ENCODE measurements around the gene KCNG2. TPM values are rescaled to one million over a fixed set of nuclear protein-coding genes. Genes with fewer than 3 reads are reported as not detected.

The KCNG2 gene
- total and polyA plus RNA-seq, 2 of the 13 experiments (the other 11 are each of a cell fraction or from before 2014, with no cell fraction given) = not detected

DNA sequence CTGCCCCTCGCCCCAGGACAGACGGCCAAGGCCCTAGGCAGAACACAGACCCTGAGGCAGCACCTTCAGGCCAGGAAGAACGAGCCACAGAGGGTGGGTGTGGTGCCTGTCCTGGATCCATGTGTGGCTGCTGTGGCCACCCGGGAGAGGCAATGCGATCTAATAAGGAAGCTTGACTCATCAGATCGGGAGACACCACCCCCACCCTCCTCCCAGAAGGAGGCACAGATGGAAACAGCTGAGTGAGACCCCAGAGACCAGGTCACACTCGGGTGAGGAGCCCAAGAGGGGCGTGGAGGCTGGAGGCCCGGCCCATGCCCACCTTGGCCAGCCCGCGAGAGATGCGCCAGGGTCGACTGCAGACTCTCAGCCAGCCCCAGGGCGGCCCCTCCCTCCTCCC lies 20.3 kb downstream of the KCNG2 start (continued):
- TF ChIP-seq, protein P1, sequence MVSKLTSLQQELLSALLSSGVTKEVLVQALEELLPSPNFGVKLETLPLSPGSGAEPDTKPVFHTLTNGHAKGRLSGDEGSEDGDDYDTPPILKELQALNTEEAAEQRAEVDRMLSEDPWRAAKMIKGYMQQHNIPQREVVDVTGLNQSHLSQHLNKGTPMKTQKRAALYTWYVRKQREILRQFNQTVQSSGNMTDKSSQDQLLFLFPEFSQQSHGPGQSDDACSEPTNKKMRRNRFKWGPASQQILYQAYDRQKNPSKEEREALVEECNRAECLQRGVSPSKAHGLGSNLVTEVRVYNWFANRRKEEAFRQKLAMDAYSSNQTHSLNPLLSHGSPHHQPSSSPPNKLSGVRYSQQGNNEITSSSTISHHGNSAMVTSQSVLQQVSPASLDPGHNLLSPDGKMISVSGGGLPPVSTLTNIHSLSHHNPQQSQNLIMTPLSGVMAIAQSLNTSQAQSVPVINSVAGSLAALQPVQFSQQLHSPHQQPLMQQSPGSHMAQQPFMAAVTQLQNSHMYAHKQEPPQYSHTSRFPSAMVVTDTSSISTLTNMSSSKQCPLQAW (CRISPR knock-in tag; IDR thresholded peaks at IDR 0.05) = no peak

DNA sequence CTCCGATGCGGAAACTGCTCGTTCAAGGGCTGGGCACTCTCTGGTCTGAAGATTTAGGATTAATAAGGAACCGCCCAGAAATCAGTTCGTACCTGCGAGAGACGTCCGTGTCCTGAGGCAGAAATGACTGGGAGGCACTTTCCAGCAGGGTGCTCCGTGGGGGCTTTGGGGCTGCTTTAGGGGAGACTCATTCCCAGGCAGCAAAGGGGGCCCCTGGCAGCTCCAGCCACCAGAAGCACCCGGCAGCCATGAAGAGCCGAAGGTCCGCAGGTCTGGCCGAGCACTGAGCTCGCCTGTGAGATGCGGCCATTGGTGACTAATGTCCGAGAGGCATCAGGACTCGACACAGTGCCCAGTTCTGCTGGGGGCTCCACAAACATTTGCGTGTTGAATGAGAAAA lies 20.9 kb downstream of the KCNG2 start:
- BruUV-seq (replicated peaks) = no TSS peak
- no peak overlapping the region for H3K4me3 ChIP-seq (replicated peaks in 1 of 3; ENCODE audit: insufficient read depth in 1 of 3, low read depth in 2 of 3, low read length in 3 of 3)
- POLR2A ChIA-PET = no interaction called here
- H3K27me3 ChIP-seq (ENCODE audit: control insufficient read depth in 1 of 2, insufficient read depth in 2 of 2, low read length in 2 of 2) = peaks cover 8 to 74% of the 10 kb centered on the region in 2 experiments
- no peak overlapping the region for H3K27ac ChIP-seq (ENCODE audit: extremely low read length, insufficient read depth, low read length)
- TF ChIP-seq U2AF1 (optimal IDR thresholded peaks at IDR 0.05; ENCODE audit: low read depth, low read length) = no peak
- TF ChIP-seq EED (CRISPR knock-in tag; IDR thresholded peaks at IDR 0.05) = no peak
- no peak for TF ChIP-seq ZNF780A (CRISPR knock-in tag; IDR thresholded peaks at IDR 0.05)
- no peak for TF ChIP-seq HMG20A (CRISPR knock-in tag; IDR thresholded peaks at IDR 0.05; ENCODE audit: borderline replicate concordance)
- TF ChIP-seq NR2F2 (IDR thresholded peaks at IDR 0.05; ENCODE audit: borderline replicate concordance, low read depth) = no peak
- TF ChIP-seq, protein P2, sequence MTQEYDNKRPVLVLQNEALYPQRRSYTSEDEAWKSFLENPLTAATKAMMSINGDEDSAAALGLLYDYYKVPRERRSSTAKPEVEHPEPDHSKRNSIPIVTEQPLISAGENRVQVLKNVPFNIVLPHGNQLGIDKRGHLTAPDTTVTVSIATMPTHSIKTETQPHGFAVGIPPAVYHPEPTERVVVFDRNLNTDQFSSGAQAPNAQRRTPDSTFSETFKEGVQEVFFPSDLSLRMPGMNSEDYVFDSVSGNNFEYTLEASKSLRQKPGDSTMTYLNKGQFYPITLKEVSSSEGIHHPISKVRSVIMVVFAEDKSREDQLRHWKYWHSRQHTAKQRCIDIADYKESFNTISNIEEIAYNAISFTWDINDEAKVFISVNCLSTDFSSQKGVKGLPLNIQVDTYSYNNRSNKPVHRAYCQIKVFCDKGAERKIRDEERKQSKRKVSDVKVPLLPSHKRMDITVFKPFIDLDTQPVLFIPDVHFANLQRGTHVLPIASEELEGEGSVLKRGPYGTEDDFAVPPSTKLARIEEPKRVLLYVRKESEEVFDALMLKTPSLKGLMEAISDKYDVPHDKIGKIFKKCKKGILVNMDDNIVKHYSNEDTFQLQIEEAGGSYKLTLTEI (CRISPR knock-in tag; conservative IDR thresholded peaks at IDR 0.05) = no peak
- TF ChIP-seq ZBTB7B (CRISPR knock-in tag; IDR thresholded peaks at IDR 0.05) = no peak
- no peak for TF ChIP-seq ZNF446 (CRISPR knock-in tag; IDR thresholded peaks at IDR 0.05)
- TF ChIP-seq HDAC6 (IDR thresholded peaks at IDR 0.05; ENCODE audit: low read depth, low read length) = no peak
- TF ChIP-seq ZNF136 (CRISPR knock-in tag; IDR thresholded peaks at IDR 0.05; ENCODE audit: low read depth) = no peak
- no peak for TF ChIP-seq ARNTL (CRISPR knock-in tag; IDR thresholded peaks at IDR 0.05)
- no peaks in the 10 kb centered on the region for H3K36me3 ChIP-seq (replicated peaks in 1 of 2; ENCODE audit: control insufficient read depth in 1 of 2, insufficient read depth in 2 of 2, low read length in 2 of 2)
- no peak overlapping the region for H3K4me2 ChIP-seq (ENCODE audit: low read depth, low read length)
- CTCF ChIA-PET (ENCODE audit: low intra/inter-chr PET ratio, low total read pairs) = no interaction called here
- H3K79me2 ChIP-seq (ENCODE audit: insufficient read depth, low read length) = no peaks in the 10 kb centered on the region
- peaks cover 10% of the 10 kb centered on the region for H3K4me1 ChIP-seq (ENCODE audit: insufficient read depth, low read length)
- 20% methylated on average over 15 of the region's 18 CpGs for WGBS (ENCODE audit: low lambda C conversion rate)
- H3K9me3 ChIP-seq (ENCODE audit: low read length) = no peaks in the 10 kb centered on the region
- in situ Hi-C loops (cut with HindIII; ENCODE audit: extremely low pct_ligation_motif_present, low pct_unique_long_range_greater_than_20kb) = no loop called here
- ATAC-seq = peak; percentile 43; the same call in 2 of the 3 replicates
- H3K9ac ChIP-seq (ENCODE audit: insufficient read depth, low read depth, low read length) = no peak overlapping the region
- FAIRE-seq = no peak
- no peak overlapping the region for H2AFZ ChIP-seq (ENCODE audit: low read length)
- H4K20me1 ChIP-seq (ENCODE audit: insufficient read depth, low read length) = no peaks in the 10 kb centered on the region
- DNase-seq (ENCODE audit: low spot score) = no peak
- intact Hi-C loops (cut with micrococcal nuclease; ENCODE audit: unreplicated experiment) = no loop called here

Data from HepG2 (cell line).